GM19372 (cell line): ENCODE measurements around the gene NOTCH2.

Source experiments
- ATAC-seq: cut with Tn5 transposase; IDR thresholded peaks from one replicate; pipeline ENCODE4 v1.9.1; 2021; ENCODE audit warnings: mild to moderate bottlenecking, low read depth, moderate library complexity; ENCODE audit not compliant: unreplicated experiment

The NOTCH2 gene

DNA sequence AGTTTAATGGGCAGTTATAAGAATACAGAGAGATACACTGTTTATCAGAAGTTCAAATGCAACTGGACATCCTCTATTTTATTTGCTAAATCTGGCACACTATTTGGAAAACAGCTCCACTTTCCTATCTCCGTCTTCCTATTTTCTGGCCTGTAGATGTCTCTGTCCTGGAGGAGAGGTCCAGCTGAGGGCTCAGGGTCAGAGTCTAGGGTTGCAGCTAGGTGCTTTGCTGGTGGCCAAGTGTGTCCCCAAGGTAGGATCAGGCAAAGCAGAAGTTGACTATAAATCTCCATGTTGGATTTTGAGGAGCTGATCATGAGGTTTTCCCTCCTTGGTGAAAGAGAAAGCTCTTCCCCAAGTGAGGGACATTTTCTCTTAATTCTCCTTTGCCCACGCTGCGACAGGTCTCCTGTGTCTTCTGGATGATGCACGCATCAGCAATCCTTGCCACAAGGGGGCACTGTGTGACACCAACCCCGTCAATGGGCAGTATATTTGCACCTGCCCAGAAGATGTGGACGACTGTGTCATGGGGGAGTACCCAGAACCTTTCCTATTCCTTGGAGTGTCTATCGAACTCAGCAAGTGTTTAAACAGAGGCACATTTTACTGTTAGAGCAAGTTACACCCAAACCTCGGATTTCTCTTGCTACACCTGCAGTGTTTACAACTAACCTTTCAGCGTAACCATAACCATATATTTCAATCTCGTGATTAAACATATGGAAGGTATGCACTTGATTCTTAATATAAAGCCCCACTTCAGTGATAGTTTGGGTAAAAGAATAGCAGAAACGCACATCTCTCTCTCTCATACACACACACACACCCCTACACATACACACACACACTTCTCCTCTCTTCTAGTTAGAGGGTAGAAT is 183.3 kb downstream of the NOTCH2 start:
- ATAC-seq: peak; percentile 61

- no peak for ATAC-seq
Observed at GRCh38 chr1:119884711-119885110, 184.8 kb downstream of the NOTCH2 start.

DNA sequence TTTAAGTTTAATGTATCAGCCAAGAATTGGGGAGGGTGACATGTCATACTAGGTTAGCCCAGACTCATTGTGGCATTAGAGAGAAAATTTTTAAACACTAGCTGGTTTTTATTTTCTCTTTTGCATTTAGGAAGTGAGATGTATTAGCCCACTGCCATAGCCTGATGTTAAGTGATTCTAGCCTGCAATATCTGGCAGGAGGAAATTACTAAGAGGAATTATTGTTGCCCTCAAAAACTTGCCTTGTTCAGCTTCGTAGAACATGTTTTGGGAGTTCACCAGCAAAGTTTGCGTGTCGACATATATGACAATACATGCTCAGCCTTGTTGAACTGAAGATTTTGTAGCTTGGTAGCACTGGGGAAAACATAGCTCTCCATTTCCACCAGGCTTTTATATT is 185.6 kb downstream of the NOTCH2 start:
- ATAC-seq: no peak

GRCh38 chr1:119882132-119883049 is 187.1 kb downstream of the NOTCH2 start:
- ATAC-seq: no peak

GRCh38 chr1:119879510-119880434 is 189.7 kb downstream of the NOTCH2 start:
- no peak for ATAC-seq

DNA sequence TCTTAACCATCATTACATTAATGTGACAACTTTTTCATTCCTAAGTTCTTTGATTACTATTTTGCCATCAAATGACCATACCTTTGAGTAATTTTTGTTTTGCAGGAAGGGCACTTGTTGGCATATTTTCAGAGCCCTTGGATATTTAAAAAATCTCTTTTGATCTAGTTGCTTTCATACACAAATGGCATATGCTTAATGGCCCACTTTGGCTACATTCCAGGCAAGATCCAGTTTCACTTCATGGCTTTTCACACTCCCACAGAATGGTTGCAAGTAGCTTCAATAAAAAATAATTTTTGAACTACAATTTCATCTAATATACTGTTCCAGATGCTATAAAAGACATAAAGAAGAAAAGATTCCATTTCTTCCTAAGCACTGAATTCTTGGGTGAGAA is 191.3 kb downstream of the NOTCH2 start:
- no peak for ATAC-seq

GRCh38 chr1:119874186-119874585 is 195.3 kb downstream of the NOTCH2 start:
- no peak for ATAC-seq

DNA sequence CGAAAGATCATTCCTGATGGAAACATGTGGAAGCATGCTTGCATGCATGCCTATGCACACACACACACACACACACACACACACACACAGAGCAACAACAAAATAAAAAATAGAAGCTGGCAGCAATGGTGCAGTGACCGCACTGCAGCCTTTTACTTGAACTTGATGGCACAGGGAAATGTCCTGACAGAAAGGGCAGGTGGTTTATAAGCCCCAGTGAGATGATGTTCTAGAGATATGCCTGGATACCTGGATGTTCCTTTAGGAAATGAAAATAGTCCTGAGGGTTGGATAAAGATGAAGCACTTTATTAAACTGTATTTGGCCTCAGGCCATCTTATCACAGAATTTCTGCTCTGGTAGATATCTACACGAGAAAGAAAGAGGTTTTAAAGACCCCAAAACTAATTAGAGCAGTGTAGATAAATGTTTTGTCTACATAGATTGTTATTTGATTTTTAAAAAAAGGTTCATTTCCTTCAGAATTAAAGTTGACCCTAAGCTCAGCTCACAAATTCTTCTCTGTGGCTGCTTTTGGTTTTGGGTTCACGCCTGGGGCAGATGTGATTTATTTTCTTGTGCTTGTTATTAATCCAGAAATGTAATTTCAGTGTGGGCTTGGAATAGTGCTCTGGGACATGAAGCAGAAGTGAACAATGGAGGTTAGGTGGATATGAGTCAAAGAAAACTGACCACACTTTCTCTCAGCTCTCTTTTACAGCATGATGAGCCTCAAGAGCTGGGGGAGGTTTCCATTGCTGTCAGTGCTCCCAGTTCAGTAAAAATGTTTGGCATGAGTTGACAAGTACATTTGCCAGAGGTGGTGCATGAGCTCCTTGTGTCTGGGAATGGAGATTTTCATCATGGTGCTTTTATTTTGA is 196.1 kb downstream of the NOTCH2 start:
- no peak for ATAC-seq

DNA sequence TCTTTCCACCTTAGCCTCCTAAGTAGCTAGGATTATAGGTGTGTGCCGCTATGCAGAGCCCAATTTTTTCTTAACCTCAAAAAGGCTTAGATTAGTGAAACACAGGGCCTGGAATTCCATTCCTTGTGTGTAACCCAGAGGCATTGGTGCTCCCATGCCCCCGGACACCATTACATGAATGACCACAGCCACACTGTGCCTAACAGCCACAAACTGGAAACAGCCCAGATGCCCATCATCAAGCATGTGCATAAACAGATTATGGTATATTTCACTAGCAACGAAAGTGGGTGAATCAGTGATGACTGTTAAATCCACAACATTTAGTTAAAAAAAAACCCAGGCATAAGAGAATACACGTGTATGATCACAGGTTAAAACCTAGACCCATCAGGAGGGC is 197.6 kb downstream of the NOTCH2 start:
- no peak for ATAC-seq

- ATAC-seq: no peak
Observed at GRCh38 chr1:119870917-119871596, 198.4 kb downstream of the NOTCH2 start.

GRCh38 chr1:119869995-119870394 is 199.5 kb downstream of the NOTCH2 start:
- ATAC-seq: no peak

- ATAC-seq: no peak
Observed at GRCh38 chr1:119868176-119868575, 201.3 kb downstream of the NOTCH2 start.

DNA sequence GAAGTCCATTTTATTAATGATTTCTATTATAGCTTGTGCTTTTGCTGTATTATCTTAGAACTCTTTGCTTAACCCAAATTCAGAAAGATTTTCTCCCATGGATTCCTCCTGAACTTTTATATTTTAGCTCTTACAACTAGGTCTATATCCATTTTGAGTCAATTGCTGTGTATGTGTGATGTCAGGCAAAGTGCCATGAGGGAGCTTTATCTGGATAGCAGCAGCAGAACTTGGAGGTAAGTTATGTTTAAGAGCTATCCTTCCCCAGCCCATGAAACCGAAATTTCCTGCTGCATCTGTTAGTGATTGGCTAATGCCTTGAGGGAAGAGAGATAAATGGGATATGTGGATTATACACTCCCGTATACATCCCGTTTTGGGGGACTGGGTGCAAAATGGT is 203.0 kb downstream of the NOTCH2 start:
- ATAC-seq: no peak

DNA sequence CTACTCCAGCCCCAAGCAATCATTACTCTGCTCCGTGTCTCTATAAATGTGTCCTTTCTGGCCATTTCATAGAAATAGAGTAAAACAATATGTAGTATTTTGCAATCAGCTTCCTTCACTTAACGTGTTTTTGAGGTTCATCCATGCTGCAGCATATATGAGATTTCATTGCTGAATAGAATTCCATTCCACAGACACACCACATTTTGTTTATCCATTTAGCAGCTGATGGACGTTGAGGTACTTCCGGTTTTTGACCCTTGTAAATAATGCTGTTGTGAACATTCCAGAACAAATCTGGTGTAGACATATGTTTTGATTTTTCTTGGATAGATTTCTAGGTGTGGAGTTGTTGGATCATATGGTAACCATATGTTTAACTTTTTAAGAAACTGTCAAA is 203.8 kb downstream of the NOTCH2 start:
- no peak for ATAC-seq

DNA sequence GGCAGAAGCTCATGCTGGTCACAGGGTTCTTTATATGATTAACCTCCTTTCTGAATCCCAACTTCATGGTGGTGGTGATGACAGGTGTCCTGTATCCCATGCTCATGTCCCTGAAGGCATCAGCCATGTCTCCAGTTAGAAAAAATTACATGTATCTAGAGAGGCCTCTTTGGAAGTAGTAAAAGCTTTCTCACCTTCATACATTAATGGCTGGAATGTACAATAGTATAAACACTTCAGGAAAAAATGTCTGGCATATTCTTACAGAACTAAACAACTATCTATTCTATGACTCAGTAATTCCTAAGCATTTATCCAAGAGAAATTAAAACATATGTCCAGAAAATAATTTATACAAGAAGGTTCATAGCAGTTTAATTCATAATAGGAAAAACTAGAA is 207.2 kb downstream of the NOTCH2 start:
- ATAC-seq: no peak
